Suprapubic skin (tissue), 3 donors: ENCODE results near the gene GPR137B.

Experiments
- CTCF ChIP-seq, 2 donors: fragments of 200-600 bp in 1 of 2; fragments of 450-650 bp in 1 of 2; sonication (generic) in 1 of 2; IDR thresholded peaks; one replicate each; pipeline ENCODE4 v1.5.1; 2016 to 2019; ENCODE audit warnings: antibody characterized with exemption in 2 of 2, mild to moderate bottlenecking in 1 of 2, moderate library complexity in 1 of 2
- POLR2A ChIP-seq, 2 donors: fragments of 450-650 bp; IDR thresholded peaks; one replicate each; pipeline ENCODE4 v1.6.1; 2017; ENCODE audit warnings: antibody characterized with exemption in 2 of 2, mild to moderate bottlenecking in 2 of 2, moderate library complexity in 2 of 2

- TF ChIP-seq CTCF (IDR thresholded peaks at IDR 0.05) (no peak), POLR2A (IDR thresholded peaks at IDR 0.05) (no peak)
These were observed 67.4 kb downstream of the GPR137B start for GRCh38 chr1:236209713-236210112.
